RWPE2 (cell line): ENCODE data around the gene ZNF813.
A peak's percentile ranks its signal among the peaks of the same experiment; 100 is the strongest.
"Not testable (repeated sequence)": the region's sequence is repeated elsewhere in the genome, so short reads cannot be mapped to it uniquely, and the experiment has no call there.

Source experiments
- ATAC-seq: fragments of 200-7000 bp; cut with Tn5 transposase; 3 replicates; pipeline ENCODE4 v1.9.1; 2021; ENCODE audit warnings: low read depth
- DNase-seq: peaks from one replicate; pipeline ENCODE4 v3.0.0-alpha.2; 2020; ENCODE audit warnings: low spot score
- H3K27ac ChIP-seq: fragments of 450-650 bp; 2 replicates; pipeline ENCODE4 v1.5.1; 2017; ENCODE audit warnings: mild to moderate bottlenecking; ENCODE audit not compliant: poor library complexity, severe bottlenecking
- H3K27me3 ChIP-seq: fragments of 250-450 bp; sonication (Bioruptor Pico); 2 replicates; pipeline ENCODE4 v1.5.1; 2021; ENCODE audit warnings: mild to moderate bottlenecking, moderate library complexity; ENCODE audit not compliant: insufficient read depth, poor library complexity, severe bottlenecking
- H3K36me3 ChIP-seq: fragments of 250-450 bp; sonication (Bioruptor Pico); 2 replicates; pipeline ENCODE4 v1.5.1; 2020; ENCODE audit warnings: low read depth, mild to moderate bottlenecking, moderate library complexity
- H3K4me1 ChIP-seq: fragments of 250-450 bp; sonication (Bioruptor Pico); 2 replicates; pipeline ENCODE4 v1.5.1; 2021; ENCODE audit warnings: mild to moderate bottlenecking, moderate library complexity; ENCODE audit not compliant: insufficient read depth, poor library complexity, severe bottlenecking
- H3K4me3 ChIP-seq: fragments of 250-450 bp; sonication (Bioruptor Pico); 2 replicates; pipeline ENCODE4 v1.5.1; 2021; ENCODE audit warnings: mild to moderate bottlenecking, moderate library complexity; ENCODE audit not compliant: severe bottlenecking
- H3K9me3 ChIP-seq: fragments of 250-450 bp; sonication (Bioruptor Pico); 2 replicates; pipeline ENCODE4 v1.5.1; 2021; ENCODE audit warnings: mild to moderate bottlenecking, moderate library complexity; ENCODE audit not compliant: severe bottlenecking
- TF ChIP-seq, protein P1 (sequence below): fragments of 450-650 bp; IDR thresholded peaks from one replicate; pipeline ENCODE4 v1.5.1; 2017; ENCODE audit warnings: mild to moderate bottlenecking, moderate library complexity; ENCODE audit not compliant: poor library complexity, severe bottlenecking

Gene ZNF813

DNA sequence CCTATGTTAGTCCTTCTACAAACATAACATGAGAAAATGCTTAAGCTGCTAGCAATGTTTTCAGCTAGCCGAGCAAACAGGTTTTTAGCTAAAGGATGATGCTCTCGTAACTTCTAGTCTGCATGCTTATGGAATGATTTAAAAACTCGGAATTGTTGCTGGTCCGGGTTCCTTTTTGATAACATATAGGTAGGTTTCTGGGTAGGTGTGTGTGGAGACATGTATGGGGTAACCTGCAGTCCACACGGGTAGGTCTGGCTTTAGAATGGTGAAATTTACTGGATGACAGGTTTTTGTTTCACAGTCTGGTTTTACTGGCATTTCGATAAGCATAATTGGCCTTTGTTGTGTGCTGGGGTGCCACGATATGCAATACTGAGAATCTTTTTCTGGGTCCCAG, 4.4 kb downstream of the ZNF813 start:
- Histone ChIP-seq H3K4me1 (no peaks in the 10 kb centered on the region), H3K27me3 (no peaks in the 10 kb centered on the region), H3K4me3 (no peak overlapping the region), H3K9me3 (no peaks in the 10 kb centered on the region), H3K36me3 (no peaks in the 10 kb centered on the region; the same call in 1 of the 2 replicates), H3K27ac (no peak overlapping the region)
- ATAC-seq, result no peak
- no peak for DNase-seq
- TF ChIP-seq, protein P1, sequence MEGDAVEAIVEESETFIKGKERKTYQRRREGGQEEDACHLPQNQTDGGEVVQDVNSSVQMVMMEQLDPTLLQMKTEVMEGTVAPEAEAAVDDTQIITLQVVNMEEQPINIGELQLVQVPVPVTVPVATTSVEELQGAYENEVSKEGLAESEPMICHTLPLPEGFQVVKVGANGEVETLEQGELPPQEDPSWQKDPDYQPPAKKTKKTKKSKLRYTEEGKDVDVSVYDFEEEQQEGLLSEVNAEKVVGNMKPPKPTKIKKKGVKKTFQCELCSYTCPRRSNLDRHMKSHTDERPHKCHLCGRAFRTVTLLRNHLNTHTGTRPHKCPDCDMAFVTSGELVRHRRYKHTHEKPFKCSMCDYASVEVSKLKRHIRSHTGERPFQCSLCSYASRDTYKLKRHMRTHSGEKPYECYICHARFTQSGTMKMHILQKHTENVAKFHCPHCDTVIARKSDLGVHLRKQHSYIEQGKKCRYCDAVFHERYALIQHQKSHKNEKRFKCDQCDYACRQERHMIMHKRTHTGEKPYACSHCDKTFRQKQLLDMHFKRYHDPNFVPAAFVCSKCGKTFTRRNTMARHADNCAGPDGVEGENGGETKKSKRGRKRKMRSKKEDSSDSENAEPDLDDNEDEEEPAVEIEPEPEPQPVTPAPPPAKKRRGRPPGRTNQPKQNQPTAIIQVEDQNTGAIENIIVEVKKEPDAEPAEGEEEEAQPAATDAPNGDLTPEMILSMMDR, result no peak

DNA sequence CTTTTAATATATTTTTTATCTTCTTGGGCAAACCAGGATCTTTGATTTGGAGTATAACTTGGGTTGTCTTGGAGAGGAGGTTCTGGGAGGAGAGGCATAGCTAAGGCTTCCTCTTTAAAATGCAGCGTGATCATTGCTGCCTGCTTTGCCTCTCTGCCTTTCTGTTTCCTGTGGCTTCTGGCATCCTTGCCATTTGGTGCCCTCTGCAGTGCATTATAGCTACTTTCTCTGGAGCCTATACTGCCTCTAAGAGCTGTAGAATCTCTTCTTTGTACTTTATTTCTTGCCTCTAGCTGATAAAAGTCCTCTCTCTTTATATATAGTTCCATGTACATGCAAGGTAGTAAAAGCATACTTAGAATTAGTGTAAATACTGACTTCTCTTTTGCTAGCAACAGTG, 7.3 kb downstream of the ZNF813 start:
- H3K27me3 ChIP-seq, H3K36me3 ChIP-seq, ATAC-seq, H3K9me3 ChIP-seq, DNase-seq, H3K27ac ChIP-seq, H3K4me3 ChIP-seq, H3K4me1 ChIP-seq: not testable (repeated sequence)

DNA sequence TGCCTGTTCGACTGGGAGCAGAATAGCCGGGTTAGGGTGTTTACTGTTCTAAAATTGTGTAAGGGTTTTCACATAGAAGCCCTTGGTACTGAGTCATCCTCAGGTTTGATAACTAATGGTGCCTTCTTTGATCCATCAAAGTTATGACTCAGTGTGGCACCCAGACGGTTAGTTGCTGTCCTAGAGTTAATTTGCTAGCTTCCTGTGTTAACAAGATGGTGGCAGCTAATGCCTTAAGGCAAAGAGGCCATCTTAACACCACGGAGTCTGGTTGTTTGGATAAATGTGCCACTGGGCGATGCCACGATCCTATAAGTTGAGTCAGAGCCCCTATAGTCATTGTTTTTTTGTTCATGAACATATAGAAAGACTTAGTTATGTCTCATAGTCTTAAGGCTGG, 7.9 kb downstream of the ZNF813 start:
- H3K36me3 ChIP-seq, H3K4me1 ChIP-seq, H3K27ac ChIP-seq, H3K27me3 ChIP-seq, DNase-seq, H3K9me3 ChIP-seq, H3K4me3 ChIP-seq: not testable (repeated sequence)
- peak; percentile 65 for ATAC-seq

DNA sequence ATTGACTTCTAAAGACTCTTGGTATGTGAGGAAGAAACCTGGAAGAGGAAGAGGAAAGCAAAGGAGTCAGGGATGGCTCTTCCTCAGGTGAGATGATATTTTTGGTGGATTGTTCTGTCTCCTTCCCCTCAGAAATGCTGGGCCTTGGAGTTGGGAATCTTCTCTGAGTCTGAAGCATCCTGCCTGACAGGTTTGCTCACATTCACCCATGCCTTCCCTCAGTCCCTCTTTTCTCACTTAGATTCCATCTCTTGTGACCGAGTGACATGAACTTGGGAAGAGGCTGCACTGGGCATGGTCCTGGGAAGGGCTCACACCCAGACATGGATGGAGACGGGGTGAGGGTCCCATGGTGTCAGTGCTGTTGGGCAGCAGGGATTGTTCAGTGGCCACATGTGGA, 16.2 kb downstream of the ZNF813 start:
- H3K27ac ChIP-seq, H3K4me1 ChIP-seq, H3K4me3 ChIP-seq, ATAC-seq, H3K27me3 ChIP-seq, DNase-seq, H3K9me3 ChIP-seq: not testable (repeated sequence)
- H3K36me3 ChIP-seq, result peaks cover 34% of the 10 kb centered on the region

DNA sequence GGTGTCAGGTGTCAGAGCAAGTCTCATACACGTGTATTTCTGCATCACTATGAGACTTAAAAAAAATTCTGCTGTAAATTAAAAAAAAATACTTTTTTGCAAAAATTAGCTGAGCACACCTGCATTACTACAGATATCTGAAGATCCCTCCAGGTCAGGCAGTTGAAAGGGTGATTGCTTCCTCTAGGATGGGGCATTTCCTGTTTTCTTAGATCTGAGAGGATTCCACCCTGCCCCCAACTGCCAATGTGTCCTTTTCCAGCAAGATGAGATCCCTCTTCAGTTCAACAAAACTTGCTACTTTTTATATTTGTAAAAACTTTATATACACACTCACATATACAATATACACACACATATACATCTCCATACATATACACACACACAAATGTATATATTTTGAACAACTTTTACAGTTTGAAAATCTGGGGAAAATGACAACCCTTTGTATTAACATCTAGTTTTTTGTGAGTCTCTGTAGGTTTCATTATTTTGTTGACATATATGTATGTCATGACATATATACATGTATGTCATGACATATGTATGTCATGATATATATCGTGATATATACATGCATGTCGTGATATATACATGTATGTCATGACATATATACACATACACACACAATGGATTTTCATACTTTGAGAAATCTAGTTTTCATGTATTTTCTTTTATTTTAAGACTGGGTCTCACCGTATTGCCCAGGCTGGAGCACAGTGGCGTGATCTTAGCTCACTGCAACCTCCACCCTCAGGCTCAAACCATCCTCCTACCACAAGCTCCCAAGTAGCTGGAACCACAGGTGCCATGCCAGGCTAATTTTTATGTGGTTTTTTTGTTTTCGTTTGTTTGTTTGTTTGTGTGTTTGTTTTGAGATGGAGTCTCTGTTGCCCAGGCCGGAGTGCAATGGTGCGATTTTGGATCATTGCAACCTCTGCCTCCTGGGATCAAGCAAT, 17.8 kb downstream of the ZNF813 start:
- Histone ChIP-seq H3K9me3 (peaks cover 6% of the 10 kb centered on the region), H3K4me1 (no peaks in the 10 kb centered on the region), H3K36me3 (peaks cover 45% of the 10 kb centered on the region), H3K27ac (no peak overlapping the region), H3K27me3 (no peaks in the 10 kb centered on the region), H3K4me3 (no peak overlapping the region)
- TF ChIP-seq, protein P1, result no peak
- ATAC-seq (no peak), DNase-seq (no peak)

DNA sequence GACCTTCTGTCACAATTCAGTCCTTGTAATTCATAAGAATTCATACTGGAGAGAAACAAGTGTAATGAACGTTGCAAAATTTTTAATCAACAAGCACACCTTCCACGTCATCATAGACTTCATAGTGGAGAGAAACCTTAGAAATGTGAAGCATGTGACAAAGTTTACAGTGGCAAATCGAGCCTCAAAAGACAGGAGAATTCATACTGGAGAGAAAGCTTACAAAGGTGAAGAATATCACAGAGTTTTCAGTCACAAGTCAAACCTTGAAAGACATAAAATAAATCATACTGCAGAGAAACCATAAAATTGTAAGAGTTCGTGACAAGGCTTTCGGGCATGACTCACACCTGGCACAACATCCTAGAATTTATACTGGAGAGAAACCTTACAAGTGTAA, 24.6 kb downstream of the ZNF813 start:
- TF ChIP-seq, protein P1, result no peak
- H3K27me3 ChIP-seq, result no peaks in the 10 kb centered on the region
- no peaks in the 10 kb centered on the region for H3K4me1 ChIP-seq
- H3K4me3 ChIP-seq, result no peak overlapping the region
- no peak overlapping the region for H3K27ac ChIP-seq
- peaks cover 36% of the 10 kb centered on the region for H3K36me3 ChIP-seq
- DNase-seq (no peak), ATAC-seq (no peak)
- H3K9me3 ChIP-seq, result peaks cover 6% of the 10 kb centered on the region

DNA sequence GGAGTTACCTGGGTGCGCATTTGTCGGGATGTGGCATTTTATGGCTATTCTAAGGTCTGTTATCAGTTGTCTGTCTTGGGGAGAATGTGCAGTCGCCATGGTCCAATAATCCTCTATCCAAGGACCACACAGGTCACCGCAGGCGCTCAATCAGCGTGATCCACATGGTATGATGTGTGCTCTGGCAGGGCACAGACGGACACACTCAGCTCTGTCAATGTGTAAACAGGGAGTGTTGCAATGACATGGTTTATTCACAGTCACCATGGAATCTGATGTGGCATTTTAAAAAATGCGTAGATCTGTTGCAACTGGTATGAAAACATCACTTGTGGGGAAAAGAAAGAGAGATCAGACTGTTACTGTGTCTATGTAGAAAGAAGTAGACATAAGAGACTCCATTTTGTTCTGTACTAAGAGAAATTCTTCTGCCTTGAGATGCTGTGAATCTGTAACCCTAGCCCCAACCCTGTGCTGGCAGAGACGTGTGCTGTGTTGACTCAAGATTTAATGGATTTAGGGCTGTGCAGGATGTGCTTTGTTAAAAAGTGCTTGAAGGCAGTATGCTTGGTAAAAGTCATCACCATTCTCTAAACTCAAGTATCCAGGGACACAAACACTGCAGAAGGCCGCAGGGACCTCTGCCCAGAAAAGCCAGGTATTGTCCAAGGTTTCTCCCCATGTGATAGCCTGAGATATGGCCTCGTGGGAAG, 29.9 kb downstream of the ZNF813 start:
- DNase-seq, H3K4me3 ChIP-seq, H3K9me3 ChIP-seq, H3K27me3 ChIP-seq, H3K36me3 ChIP-seq, H3K4me1 ChIP-seq, H3K27ac ChIP-seq: not testable (repeated sequence)
- peak; percentile 27; the same call in 1 of the 3 replicates for ATAC-seq

DNA sequence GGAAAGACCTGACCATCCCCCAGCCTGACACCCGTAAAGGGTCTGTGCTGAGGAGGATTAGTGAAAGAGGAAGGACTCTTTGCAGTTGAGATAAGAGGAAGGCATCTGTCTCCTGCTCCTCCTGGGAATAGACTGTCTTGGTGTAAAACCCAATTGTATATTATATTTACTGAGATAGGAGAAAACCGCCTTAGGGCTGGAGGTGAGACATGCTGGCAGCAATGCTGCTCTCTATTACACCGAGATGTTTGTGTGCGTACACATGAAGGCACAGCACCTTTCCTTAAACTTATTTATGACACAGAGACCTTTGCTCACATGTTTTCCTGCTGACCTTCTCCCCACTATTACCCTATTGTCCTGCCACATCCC, 30.5 kb downstream of the ZNF813 start:
- not testable (repeated sequence) for H3K4me3 ChIP-seq, H3K27ac ChIP-seq, H3K36me3 ChIP-seq, H3K27me3 ChIP-seq, DNase-seq, H3K4me1 ChIP-seq, ATAC-seq, H3K9me3 ChIP-seq
